Hematopoietic multipotent progenitor cell treated with erythropoietin and hydrocortisone succinate and interleukin-3 and kit ligand, for 6 days (in vitro differentiated cells): ENCODE measurements around the gene PTH1R.

Experiments used
- DNase-seq: peaks from one replicate; pipeline ENCODE4 v3.0.0-alpha.2; 2015

The PTH1R gene

DNA sequence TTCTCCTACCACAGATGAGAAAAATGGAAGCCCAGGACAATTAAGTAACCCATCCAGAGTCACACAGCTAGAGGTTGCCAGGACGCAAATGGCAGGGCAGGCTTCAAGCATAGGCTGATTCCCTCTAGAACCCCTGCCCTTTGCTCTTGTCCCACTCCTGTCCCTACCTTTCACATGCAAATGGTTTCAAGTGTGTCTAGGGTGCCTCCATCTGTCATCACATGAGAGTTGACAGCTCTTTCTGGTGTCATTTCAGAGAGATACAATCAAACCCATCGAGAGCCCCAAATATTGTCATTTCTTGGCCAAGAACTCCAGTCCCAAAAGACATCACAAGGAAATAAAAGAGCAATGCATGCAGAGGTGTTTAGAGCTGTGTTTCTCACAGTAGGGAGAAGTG is 75.3 kb downstream of the PTH1R start:
- no peak for DNase-seq
